PC-9 (cell line): Measurements from ENCODE around the gene UCP2. TPM values are rescaled to one million over a fixed set of nuclear protein-coding genes. Genes with fewer than 3 reads are reported as not detected.

ENCODE experiments used
- BruUV-seq: library from RNA; stranded (reverse); fragments of 400-500 nt; replicated peaks from 2 replicates; lab custom pipeline; 2021; lab: Mats Ljungman, UMichigan
- CTCF ChIA-PET: fragments of 300-600 bp; sonication (Branson Sonifier 250); formaldehyde crosslinking; loops from one replicate; lab custom pipeline; 2022; ENCODE audit warnings: antibody characterized with exemption; lab: Charles Lee
- POLR2A ChIA-PET: fragments of 300-600 bp; sonication (Branson Sonifier 250); formaldehyde crosslinking; loops from one replicate; lab custom pipeline; 2022; ENCODE audit warnings: antibody characterized with exemption; ENCODE audit not compliant: unreplicated experiment; lab: Charles Lee
- DNase-seq, 2 experiments: peaks; one replicate each; pipeline versions ENCODE4 v3.0.0 to v3.0.0-alpha.2; 2015 to 2022; ENCODE audit warnings: mixed read lengths in 1 of 2
- H2AFZ ChIP-seq: fragments of 200-600 bp; sonication (generic); 2 replicates; pipeline ENCODE4 v1.8.1; 2017; ENCODE audit warnings: antibody characterized with exemption
- H3F3A ChIP-seq: fragments of 200-600 bp; sonication (generic); 2 replicates; pipeline ENCODE4 v1.8.1; 2017; ENCODE audit warnings: antibody characterized with exemption, mild to moderate bottlenecking, low read depth; ENCODE audit not compliant: insufficient read depth
- H3K27ac ChIP-seq: fragments of 200-600 bp; sonication (generic); 2 replicates; pipeline ENCODE4 v1.6.1; 2016; ENCODE audit warnings: mixed run types
- H3K27me3 ChIP-seq: fragments of 200-600 bp; sonication (generic); 2 replicates; pipeline ENCODE4 v1.6.1; 2016; ENCODE audit warnings: low read depth, mixed run types; ENCODE audit not compliant: insufficient read depth
- H3K36me3 ChIP-seq: fragments of 200-600 bp; sonication (generic); 2 replicates; pipeline ENCODE4 v1.6.1; 2016; ENCODE audit warnings: low read depth, mixed run types
- H3K4me1 ChIP-seq: fragments of 200-600 bp; sonication (generic); replicated peaks from 2 replicates; pipeline ENCODE4 v1.6.1; 2016; ENCODE audit warnings: mixed run types; ENCODE audit not compliant: insufficient read depth
- H3K4me2 ChIP-seq: fragments of 200-600 bp; sonication (generic); 2 replicates; pipeline ENCODE4 v1.6.1; 2017; ENCODE audit warnings: mixed run types
- H3K4me3 ChIP-seq: fragments of 200-600 bp; sonication (generic); 2 replicates; pipeline ENCODE4 v1.6.1; 2016; ENCODE audit warnings: mixed run types
- H3K79me2 ChIP-seq: fragments of 200-600 bp; sonication (generic); 2 replicates; pipeline ENCODE4 v1.6.1; 2017; ENCODE audit warnings: low read depth, mixed run types
- H3K9me2 ChIP-seq: fragments of 200-600 bp; sonication (generic); 2 replicates; pipeline ENCODE4 v1.8.1; 2017; ENCODE audit warnings: mild to moderate bottlenecking; ENCODE audit not compliant: insufficient read depth
- H3K9me3 ChIP-seq: fragments of 200-600 bp; sonication (generic); 2 replicates; pipeline ENCODE4 v1.8.1; 2016; ENCODE audit warnings: low read depth; ENCODE audit not compliant: insufficient read depth
- H4K20me1 ChIP-seq: fragments of 200-600 bp; sonication (generic); 2 replicates; pipeline ENCODE4 v1.8.1; 2017; ENCODE audit not compliant: insufficient read depth
- EZH2 ChIP-seq: fragments of 200-600 bp; sonication (generic); IDR thresholded peaks from 2 replicates; pipeline ENCODE4 v1.8.0; 2017; ENCODE audit warnings: antibody characterized with exemption, low read depth
- intact Hi-C: fragments of 100-400 bp; cut with micrococcal nuclease; formaldehyde crosslinking; loops from one replicate; pipeline ENCODE4 v1.10.0; 2022; ENCODE audit not compliant: unreplicated experiment
- total RNA-seq: library from RNA; stranded (reverse); gene quantifications from 2 replicates; pipeline ENCODE4 v1.2.3, GENCODE V29; 2021
- TF ChIP-seq, protein P1 (sequence below): fragments of 200-600 bp; sonication (generic); conservative IDR thresholded peaks from 2 replicates; pipeline ENCODE4 v1.6.1; 2017; ENCODE audit warnings: mixed run types, antibody characterized with exemption, mild to moderate bottlenecking, moderate library complexity

Gene UCP2
- total RNA-seq, 1 experiment from 2014 or later, result 27.2 TPM

- ChIA-PET CTCF (no interaction called here), POLR2A (interaction anchor here (0.7 kb wide), 1 partner anchor 192 kb away, joined by 3 read pairs; no protein-coding TSS in a partner anchor)
- H3K27ac ChIP-seq, result no peak overlapping the region
- no peak overlapping the region for H3K4me2 ChIP-seq
- TF ChIP-seq, protein P1, sequence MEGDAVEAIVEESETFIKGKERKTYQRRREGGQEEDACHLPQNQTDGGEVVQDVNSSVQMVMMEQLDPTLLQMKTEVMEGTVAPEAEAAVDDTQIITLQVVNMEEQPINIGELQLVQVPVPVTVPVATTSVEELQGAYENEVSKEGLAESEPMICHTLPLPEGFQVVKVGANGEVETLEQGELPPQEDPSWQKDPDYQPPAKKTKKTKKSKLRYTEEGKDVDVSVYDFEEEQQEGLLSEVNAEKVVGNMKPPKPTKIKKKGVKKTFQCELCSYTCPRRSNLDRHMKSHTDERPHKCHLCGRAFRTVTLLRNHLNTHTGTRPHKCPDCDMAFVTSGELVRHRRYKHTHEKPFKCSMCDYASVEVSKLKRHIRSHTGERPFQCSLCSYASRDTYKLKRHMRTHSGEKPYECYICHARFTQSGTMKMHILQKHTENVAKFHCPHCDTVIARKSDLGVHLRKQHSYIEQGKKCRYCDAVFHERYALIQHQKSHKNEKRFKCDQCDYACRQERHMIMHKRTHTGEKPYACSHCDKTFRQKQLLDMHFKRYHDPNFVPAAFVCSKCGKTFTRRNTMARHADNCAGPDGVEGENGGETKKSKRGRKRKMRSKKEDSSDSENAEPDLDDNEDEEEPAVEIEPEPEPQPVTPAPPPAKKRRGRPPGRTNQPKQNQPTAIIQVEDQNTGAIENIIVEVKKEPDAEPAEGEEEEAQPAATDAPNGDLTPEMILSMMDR, result no peak
- TF ChIP-seq EZH2, result no peak
- no peaks in the 10 kb centered on the region for H3K27me3 ChIP-seq
- H3K79me2 ChIP-seq, result peaks cover 8% of the 10 kb centered on the region; the same call in 1 of the 2 replicates
- no peaks in the 10 kb centered on the region for H3K9me3 ChIP-seq
- H4K20me1 ChIP-seq, result no peaks in the 10 kb centered on the region
- intact Hi-C loops, result no loop called here
- H3F3A ChIP-seq, result peaks cover 17% of the 10 kb centered on the region; the same call in 1 of the 2 replicates
- peaks cover 39% of the 10 kb centered on the region for H3K4me1 ChIP-seq
- H3K4me3 ChIP-seq, result no peak overlapping the region
- no peak overlapping the region for H2AFZ ChIP-seq
- H3K36me3 ChIP-seq, result peaks cover 6% of the 10 kb centered on the region; the same call in 1 of the 2 replicates
- BruUV-seq, result no TSS peak
- DNase-seq, result no peak
- no peaks in the 10 kb centered on the region for H3K9me2 ChIP-seq
Measured at GRCh38 chr11:73976451-73977151, 6.0 kb downstream of the UCP2 start.

GRCh38 chr11:73975479-73975757, 7.2 kb downstream of the UCP2 start:
- Histone ChIP-seq H3K4me2 (no peak overlapping the region), H3K4me1 (peaks cover 28% of the 10 kb centered on the region), H3K79me2 (0 out of 2 replicates have a peak, but pooled peaks cover under 1% of the 10 kb centered on the region), H3K9me3 (no peaks in the 10 kb centered on the region), H3K36me3 (peaks cover 6% of the 10 kb centered on the region; the same call in 1 of the 2 replicates), H3K4me3 (no peak overlapping the region), H3K9me2 (no peaks in the 10 kb centered on the region), H3K27me3 (no peaks in the 10 kb centered on the region), H4K20me1 (no peaks in the 10 kb centered on the region), H3F3A (peaks cover 17% of the 10 kb centered on the region; the same call in 1 of the 2 replicates), H2AFZ (no peak overlapping the region), H3K27ac (no peak overlapping the region)
- no peak for DNase-seq
- no peak for TF ChIP-seq EZH2
- TF ChIP-seq, protein P1, result no peak
- ChIA-PET POLR2A (no interaction called here), CTCF (no interaction called here)
- no TSS peak for BruUV-seq
- intact Hi-C loops, result no loop called here

GRCh38 chr11:73974604-73975478, 7.8 kb downstream of the UCP2 start:
- H3K4me1 ChIP-seq, result peaks cover 22% of the 10 kb centered on the region
- no peak overlapping the region for H3K27ac ChIP-seq
- H3K9me3 ChIP-seq, result no peaks in the 10 kb centered on the region
- intact Hi-C loops, result no loop called here
- H3K9me2 ChIP-seq, result no peaks in the 10 kb centered on the region
- H3K36me3 ChIP-seq, result peaks cover 6% of the 10 kb centered on the region; the same call in 1 of the 2 replicates
- TF ChIP-seq, protein P1, result no peak
- no peak for TF ChIP-seq EZH2
- no peak for DNase-seq
- H3K27me3 ChIP-seq, result no peaks in the 10 kb centered on the region
- no peak overlapping the region for H3K4me2 ChIP-seq
- no peak overlapping the region for H2AFZ ChIP-seq
- H3K4me3 ChIP-seq, result no peak overlapping the region
- CTCF ChIA-PET, result no interaction called here
- POLR2A ChIA-PET, result interaction anchor here (0.6 to 0.7 kb wide), 2 partner anchors 73 to 105 kb away, joined by 3 read pairs; no protein-coding TSS in a partner anchor
- no peaks in the 10 kb centered on the region for H3K79me2 ChIP-seq
- H4K20me1 ChIP-seq, result no peaks in the 10 kb centered on the region
- no TSS peak for BruUV-seq
- peaks cover 17% of the 10 kb centered on the region; the same call in 1 of the 2 replicates for H3F3A ChIP-seq
